Activated naive CD4-positive, alpha-beta T cell treated with anti-CD3 and anti-CD28 coated beads for 36 hours (primary cell): ENCODE measurements around the gene ESR1. TPM values are rescaled to one million over a fixed set of nuclear protein-coding genes. Genes with fewer than 3 reads are reported as not detected.
"Not testable (repeated sequence)": the region's sequence is repeated elsewhere in the genome, so short reads cannot be mapped to it uniquely, and the experiment has no call there.

Source experiments
- CTCF ChIA-PET: fragments of 350-600 bp; sonication (Branson Sonifier 250); formaldehyde crosslinking; loops from one replicate; lab custom pipeline; 2021; ENCODE audit warnings: antibody characterized with exemption; lab: Charles Lee
- DNase-seq: peaks from one replicate; pipeline ENCODE4 v3.0.0-alpha.2; 2020
- H3K27ac Mint-ChIP-seq: one replicate; pipeline ENCODE4 v1.8.0; 2021; ENCODE audit warnings: mild to moderate bottlenecking, mixed read lengths
- H3K27me3 Mint-ChIP-seq: one replicate; pipeline ENCODE4 v1.8.0; 2021; ENCODE audit warnings: low read depth, mixed read lengths
- H3K36me3 Mint-ChIP-seq: one replicate; pipeline ENCODE4 v1.8.0; 2021; ENCODE audit warnings: low read depth, mixed read lengths
- H3K4me1 Mint-ChIP-seq: one replicate; pipeline ENCODE4 v1.8.0; 2021; ENCODE audit warnings: low read depth, mixed read lengths
- H3K4me3 Mint-ChIP-seq: one replicate; pipeline ENCODE4 v1.8.0; 2021; ENCODE audit warnings: mild to moderate bottlenecking, moderate library complexity, mixed read lengths
- H3K9me3 Mint-ChIP-seq: one replicate; pipeline ENCODE4 v1.8.0; 2021; ENCODE audit warnings: mixed read lengths
- intact Hi-C: fragments of 100-400 bp; cut with micrococcal nuclease; formaldehyde crosslinking; loops from one replicate; pipeline ENCODE4 v1.15.1; 2023
- total RNA-seq, 2 experiments: library from RNA; stranded (reverse); gene quantifications; one replicate each; pipeline ENCODE4 v1.2.3, GENCODE V29; 2021

The ESR1 gene
- total RNA-seq, 2 experiments from 2014 or later = 0.52 to 0.54 TPM

- Mint-ChIP-seq H3K4me1 (no peaks in the 10 kb centered on the region), H3K9me3 (no peaks in the 10 kb centered on the region), H3K36me3 (no peaks in the 10 kb centered on the region), H3K27ac (no peak overlapping the region), H3K4me3 (no peak overlapping the region), H3K27me3 (no peaks in the 10 kb centered on the region)
- CTCF ChIA-PET = no interaction called here
- DNase-seq = no peak
- intact Hi-C loops = no loop called here
Observed at GRCh38 chr6:151869787-151870186, 62.3 kb downstream of the ESR1 start.

DNA sequence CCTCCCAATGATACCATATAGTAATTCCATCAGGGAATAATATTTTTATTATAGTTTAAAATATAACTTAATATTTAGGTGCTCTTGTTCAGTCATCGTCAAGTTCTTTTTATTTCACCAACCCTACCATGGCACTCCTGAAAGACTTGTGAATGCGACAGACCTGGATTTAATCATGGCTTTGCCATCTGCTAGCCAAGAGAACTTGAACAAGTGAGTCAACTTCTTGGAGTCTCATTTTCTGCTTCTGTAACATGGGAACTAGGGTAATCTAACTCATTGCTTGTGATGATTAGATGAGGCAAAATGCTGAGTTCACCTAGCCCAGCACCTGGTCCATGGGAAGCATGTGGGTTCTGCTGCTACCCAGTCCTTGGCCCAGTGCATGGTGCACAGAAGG lies 62.9 kb downstream of the ESR1 start:
- Mint-ChIP-seq H3K4me3 (no peak overlapping the region), H3K36me3 (no peaks in the 10 kb centered on the region), H3K4me1 (no peaks in the 10 kb centered on the region), H3K27me3 (no peaks in the 10 kb centered on the region), H3K9me3 (no peaks in the 10 kb centered on the region), H3K27ac (no peak overlapping the region)
- intact Hi-C loops = no loop called here
- CTCF ChIA-PET = no interaction called here
- no peak for DNase-seq

GRCh38 chr6:151875524-151875923 lies 68.0 kb downstream of the ESR1 start:
- intact Hi-C loops = no loop called here
- Mint-ChIP-seq H3K4me1 (no peaks in the 10 kb centered on the region), H3K4me3 (no peak overlapping the region), H3K27me3 (no peaks in the 10 kb centered on the region), H3K36me3 (no peaks in the 10 kb centered on the region), H3K9me3 (no peaks in the 10 kb centered on the region), H3K27ac (no peak overlapping the region)
- CTCF ChIA-PET = interaction anchor here (0.5 kb wide), 1 partner anchor 602 kb away, joined by 3 read pairs; no protein-coding TSS in a partner anchor
- no peak for DNase-seq

- Mint-ChIP-seq H3K36me3 (no peaks in the 10 kb centered on the region), H3K27me3 (no peaks in the 10 kb centered on the region), H3K4me1 (no peaks in the 10 kb centered on the region), H3K4me3 (no peak overlapping the region), H3K9me3 (no peaks in the 10 kb centered on the region), H3K27ac (no peak overlapping the region)
- CTCF ChIA-PET = no interaction called here
- DNase-seq = no peak
- intact Hi-C loops = no loop called here
Observed at GRCh38 chr6:151876122-151876521, 68.6 kb downstream of the ESR1 start.

- Mint-ChIP-seq H3K9me3 (no peaks in the 10 kb centered on the region), H3K4me3 (no peak overlapping the region), H3K27ac (no peak overlapping the region), H3K4me1 (no peaks in the 10 kb centered on the region), H3K36me3 (peaks cover 3% of the 10 kb centered on the region), H3K27me3 (no peaks in the 10 kb centered on the region)
- intact Hi-C loops = no loop called here
- DNase-seq = no peak
- CTCF ChIA-PET = no interaction called here
Observed at GRCh38 chr6:151877458-151877857, 70.0 kb downstream of the ESR1 start.

- H3K27me3 Mint-ChIP-seq = no peaks in the 10 kb centered on the region
- DNase-seq = no peak
- no peak overlapping the region for H3K27ac Mint-ChIP-seq
- H3K4me1 Mint-ChIP-seq = no peaks in the 10 kb centered on the region
- CTCF ChIA-PET = no interaction called here
- H3K9me3 Mint-ChIP-seq = no peaks in the 10 kb centered on the region
- intact Hi-C loops = no loop called here
- H3K4me3 Mint-ChIP-seq = no peak overlapping the region
- H3K36me3 Mint-ChIP-seq = peaks cover 5% of the 10 kb centered on the region
Observed at GRCh38 chr6:151881231-151881630, 73.7 kb downstream of the ESR1 start.

DNA sequence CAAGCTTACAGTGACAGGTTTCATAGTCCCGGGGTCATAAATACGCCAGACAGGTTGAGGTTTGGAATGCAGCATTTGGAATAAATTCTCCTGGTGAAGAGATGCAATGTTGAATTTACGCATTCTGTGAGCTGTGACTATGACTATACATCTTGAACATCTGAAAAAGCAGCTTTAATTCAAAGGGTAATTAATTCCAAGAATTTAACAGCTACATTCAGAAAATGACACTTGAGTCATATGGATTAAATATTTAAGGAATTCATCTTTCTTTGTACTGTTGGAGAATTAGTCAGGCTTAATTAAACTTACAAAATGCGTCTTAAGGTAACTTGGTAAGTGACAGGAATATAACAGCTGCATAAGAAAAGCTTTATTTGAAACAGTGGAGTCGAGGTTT lies 74.7 kb downstream of the ESR1 start:
- H3K27me3 Mint-ChIP-seq = no peaks in the 10 kb centered on the region
- no peaks in the 10 kb centered on the region for H3K4me1 Mint-ChIP-seq
- H3K36me3 Mint-ChIP-seq = peaks cover 5% of the 10 kb centered on the region
- H3K27ac Mint-ChIP-seq = no peak overlapping the region
- H3K4me3 Mint-ChIP-seq = no peak overlapping the region
- CTCF ChIA-PET = interaction anchor here (0.7 kb wide), 1 partner anchor 257 kb away, joined by 3 read pairs; no protein-coding TSS in a partner anchor
- intact Hi-C loops = no loop called here
- H3K9me3 Mint-ChIP-seq = no peaks in the 10 kb centered on the region
- DNase-seq = no peak

DNA sequence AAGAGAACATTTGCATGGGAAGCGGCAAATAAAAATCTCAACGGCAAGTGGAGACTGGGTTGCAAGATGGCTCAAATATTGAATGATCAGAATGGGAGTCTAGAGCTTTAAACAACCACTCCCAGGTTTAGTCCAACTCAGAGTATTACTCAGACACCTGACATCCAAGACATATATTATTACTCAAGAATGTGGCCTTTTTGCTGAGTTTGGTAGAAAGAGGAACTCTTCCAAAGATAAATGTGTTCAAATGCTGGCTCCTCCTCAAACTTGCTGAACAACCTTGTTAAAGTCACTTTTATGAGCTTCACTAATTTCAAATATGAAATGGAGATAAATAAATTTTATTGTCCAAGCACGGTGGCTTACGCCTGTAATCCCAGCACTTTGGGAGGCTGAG lies 77.8 kb downstream of the ESR1 start:
- intact Hi-C loops = no loop called here
- Mint-ChIP-seq H3K4me1 (no peaks in the 10 kb centered on the region), H3K36me3 (peaks cover 5% of the 10 kb centered on the region), H3K4me3 (no peak overlapping the region), H3K9me3 (peaks cover 1% of the 10 kb centered on the region), H3K27ac (no peak overlapping the region), H3K27me3 (no peaks in the 10 kb centered on the region)
- no peak for DNase-seq
- CTCF ChIA-PET = no interaction called here

DNA sequence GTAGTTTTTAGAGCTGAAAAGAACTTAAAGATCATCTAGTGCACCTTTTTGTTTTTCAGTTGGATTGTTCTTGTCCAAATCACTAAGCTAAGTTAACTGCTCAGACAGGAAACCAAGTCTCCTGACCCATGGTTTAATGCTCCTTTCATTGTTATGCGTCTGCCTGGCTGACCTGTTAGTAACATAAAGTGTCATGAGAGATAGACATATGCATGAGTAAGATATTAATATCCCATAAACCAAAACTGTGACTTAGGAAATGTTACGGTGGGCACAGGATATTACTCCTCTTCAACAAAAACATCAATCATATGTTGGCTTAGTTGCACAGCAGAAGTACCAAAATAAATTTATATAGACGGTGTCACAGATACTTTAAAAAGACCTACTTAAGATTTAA lies 84.0 kb downstream of the ESR1 start:
- H3K36me3 Mint-ChIP-seq = no peaks in the 10 kb centered on the region
- intact Hi-C loops = no loop called here
- no peak overlapping the region for H3K4me3 Mint-ChIP-seq
- CTCF ChIA-PET = no interaction called here
- no peaks in the 10 kb centered on the region for H3K4me1 Mint-ChIP-seq
- H3K9me3 Mint-ChIP-seq = peaks cover 8% of the 10 kb centered on the region
- H3K27me3 Mint-ChIP-seq = no peaks in the 10 kb centered on the region
- DNase-seq = no peak
- no peak overlapping the region for H3K27ac Mint-ChIP-seq

- CTCF ChIA-PET, H3K4me3 Mint-ChIP-seq, H3K36me3 Mint-ChIP-seq, H3K27ac Mint-ChIP-seq, H3K27me3 Mint-ChIP-seq, intact Hi-C loops, H3K4me1 Mint-ChIP-seq, DNase-seq: not testable (repeated sequence)
- peaks cover 14% of the 10 kb centered on the region for H3K9me3 Mint-ChIP-seq
Observed at GRCh38 chr6:151894426-151894825, 86.9 kb downstream of the ESR1 start.

- H3K4me3 Mint-ChIP-seq, H3K36me3 Mint-ChIP-seq, H3K4me1 Mint-ChIP-seq, intact Hi-C loops, H3K27me3 Mint-ChIP-seq, CTCF ChIA-PET, H3K27ac Mint-ChIP-seq, DNase-seq: not testable (repeated sequence)
- peaks cover 15% of the 10 kb centered on the region for H3K9me3 Mint-ChIP-seq
Observed at GRCh38 chr6:151899221-151899620, 91.7 kb downstream of the ESR1 start.

DNA sequence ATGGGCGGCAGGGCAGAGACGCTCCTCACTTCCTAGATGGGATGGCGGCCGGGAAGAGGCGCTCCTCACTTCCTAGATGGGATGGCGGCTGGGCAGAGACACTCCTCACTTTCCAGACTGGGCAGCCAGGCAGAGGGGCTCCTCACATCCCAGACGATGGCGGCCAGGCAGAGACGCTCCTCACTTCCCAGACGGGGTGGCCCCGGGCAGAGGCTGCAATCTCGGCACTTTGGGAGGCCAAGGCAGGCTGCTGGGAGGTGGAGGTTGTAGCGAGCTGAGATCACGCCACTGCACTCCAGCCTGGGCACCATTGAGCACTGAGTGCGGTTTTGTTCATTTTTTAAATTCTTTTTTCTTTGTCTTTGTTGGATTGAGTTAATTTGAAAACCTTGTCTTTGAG lies 92.3 kb downstream of the ESR1 start:
- intact Hi-C loops, DNase-seq: not testable (repeated sequence)

GRCh38 chr6:151900256-151900655 lies 92.8 kb downstream of the ESR1 start:
- peaks cover 15% of the 10 kb centered on the region for H3K9me3 Mint-ChIP-seq
- peaks cover 7% of the 10 kb centered on the region for H3K36me3 Mint-ChIP-seq

More for the DNA sequence above, 92.3 kb downstream of the ESR1 start:
- H3K27ac Mint-ChIP-seq, H3K4me1 Mint-ChIP-seq, H3K27me3 Mint-ChIP-seq, H3K36me3 Mint-ChIP-seq, CTCF ChIA-PET, H3K4me3 Mint-ChIP-seq: not testable (repeated sequence)
- peaks cover 15% of the 10 kb centered on the region for H3K9me3 Mint-ChIP-seq

More at GRCh38 chr6:151900256-151900655, 92.8 kb downstream of the ESR1 start:
- Mint-ChIP-seq H3K4me3 (no peak overlapping the region), H3K27ac (no peak overlapping the region), H3K4me1 (no peaks in the 10 kb centered on the region), H3K27me3 (no peaks in the 10 kb centered on the region)
- intact Hi-C loops = no loop called here
- DNase-seq = no peak
- CTCF ChIA-PET = interaction anchor here (0.7 kb wide), 1 partner anchor 265 kb away, joined by 3 read pairs; no protein-coding TSS in a partner anchor
